HG03135 (cell line): ENCODE results near the gene ANO10.
A peak's percentile ranks its signal among the peaks of the same experiment; 100 is the strongest.
"Not testable (repeated sequence)": the region's sequence is repeated elsewhere in the genome, so short reads cannot be mapped to it uniquely, and the experiment has no call there.

ENCODE experiments used
- ATAC-seq: cut with Tn5 transposase; IDR thresholded peaks from one replicate; pipeline ENCODE4 v1.9.1; 2021; ENCODE audit warnings: mild to moderate bottlenecking, moderate library complexity; ENCODE audit not compliant: unreplicated experiment

The ANO10 gene

GRCh38 chr3:43621656-43622432 lies at the start of gene ANO10:
TSS of gene ANO10 (minus strand) at chr3:43622011. CDS start at chr3:43605852, 16,159 bp downstream.
- ATAC-seq = peak; percentile 94

GRCh38 chr3:43670635-43671522 lies 49.1 kb upstream of the ANO10 start:
- no peak for ATAC-seq

DNA sequence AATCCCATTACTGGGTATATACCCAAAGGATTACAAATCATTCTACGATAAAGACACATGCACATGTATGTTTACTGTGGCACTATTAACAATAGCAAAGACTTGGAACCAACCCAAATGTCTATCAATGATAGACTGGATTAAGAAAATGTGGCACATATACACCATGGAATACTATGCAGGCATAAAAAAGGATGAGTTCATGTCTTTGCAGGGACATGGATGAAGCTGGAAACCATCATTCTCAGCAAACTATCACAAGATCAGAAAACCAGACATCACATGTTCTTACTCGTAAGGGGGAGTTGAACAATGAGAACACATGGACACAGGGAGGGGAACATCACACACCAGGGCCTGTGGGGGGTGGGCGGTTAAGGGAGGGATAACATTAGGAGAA lies 43.2 kb upstream of the ANO10 start:
- not testable (repeated sequence) for ATAC-seq

- ATAC-seq = not testable (repeated sequence)
Observed at GRCh38 chr3:43661376-43661775, 39.6 kb upstream of the ANO10 start.

GRCh38 chr3:43659250-43659880 lies 37.6 kb upstream of the ANO10 start:
- ATAC-seq = no peak

DNA sequence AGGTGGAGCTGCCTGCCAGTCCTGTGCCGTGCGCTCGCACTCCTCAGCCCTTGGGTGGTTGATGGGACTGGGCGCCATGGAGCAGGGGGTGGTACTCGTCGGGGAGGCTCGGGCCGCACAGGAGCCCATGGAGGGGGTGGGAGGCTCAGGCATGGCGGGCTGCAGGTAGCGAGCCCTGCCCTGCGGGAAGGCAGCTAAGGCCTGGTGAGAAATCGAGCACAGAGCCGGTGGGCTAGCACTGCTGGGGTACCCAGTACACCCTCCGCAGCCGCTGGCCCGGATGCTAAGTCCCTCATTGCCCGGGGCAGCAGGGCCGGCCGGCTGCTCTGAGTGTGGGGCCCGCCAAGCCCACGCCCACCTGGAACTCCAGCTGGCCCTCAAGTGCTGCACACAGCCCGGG lies 34.6 kb upstream of the ANO10 start:
- ATAC-seq = not testable (repeated sequence)

GRCh38 chr3:43650345-43650744 lies 28.5 kb upstream of the ANO10 start:
- no peak for ATAC-seq

- no peak for ATAC-seq
Observed at GRCh38 chr3:43649365-43649968, 27.7 kb upstream of the ANO10 start.

DNA sequence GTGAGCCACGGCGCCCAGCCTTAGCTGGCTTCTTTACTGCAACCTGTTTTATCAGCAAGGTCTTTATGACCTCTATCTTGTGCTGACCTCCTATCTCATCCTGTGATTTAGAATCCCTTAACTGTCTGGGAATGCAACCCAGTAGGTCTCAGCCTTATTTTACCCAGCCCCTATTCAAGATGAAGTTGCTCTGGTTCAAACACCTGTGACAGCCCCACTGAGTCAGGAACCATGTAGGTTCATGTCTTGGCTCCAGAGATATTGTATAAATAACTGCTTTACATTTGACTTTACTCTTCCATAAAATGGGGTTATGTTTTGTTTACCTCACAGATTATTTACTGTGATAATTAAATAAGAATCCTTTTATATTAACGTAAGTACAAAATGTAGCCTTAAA lies 27.1 kb upstream of the ANO10 start:
- no peak for ATAC-seq

DNA sequence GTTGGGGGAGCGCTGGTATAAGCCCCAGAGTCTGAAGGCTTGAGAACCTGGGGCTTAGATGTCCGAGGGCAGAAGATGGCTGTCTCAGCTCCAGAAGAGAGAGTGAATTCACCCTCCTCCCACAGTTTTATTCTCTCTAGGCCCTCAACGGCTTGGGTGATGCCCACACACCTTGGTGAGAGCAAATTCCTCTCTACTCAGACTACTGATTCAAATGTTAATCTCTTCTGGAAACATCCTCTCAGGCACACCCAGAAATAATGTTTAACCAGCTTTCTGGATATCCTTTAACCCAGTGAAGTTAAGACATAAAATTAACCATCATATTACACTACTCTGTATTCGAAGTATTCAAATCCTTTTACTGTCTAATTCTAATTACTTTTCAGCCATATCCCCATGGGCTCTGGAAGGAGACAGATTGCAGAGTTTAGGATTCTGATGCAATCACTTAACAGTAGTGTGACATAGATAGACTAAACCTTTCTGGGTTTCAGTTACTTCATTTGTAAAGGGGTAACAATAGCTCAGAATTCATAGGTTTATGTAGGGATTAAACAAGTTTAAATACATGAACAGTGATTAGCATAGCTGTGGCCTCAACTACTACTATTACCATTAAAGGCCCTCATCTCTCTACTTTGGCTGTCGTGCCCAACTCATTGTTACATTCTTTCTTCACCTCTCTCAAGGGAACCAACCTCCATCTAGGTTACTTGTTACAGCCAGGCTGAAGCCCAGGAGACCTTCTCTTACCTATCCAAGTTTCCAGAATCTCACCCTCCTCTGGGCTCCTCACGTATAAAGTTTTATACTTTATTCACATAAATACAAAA lies 25.7 kb upstream of the ANO10 start:
- no peak for ATAC-seq

GRCh38 chr3:43644443-43644842 lies 22.6 kb upstream of the ANO10 start:
- ATAC-seq = no peak

- ATAC-seq = no peak
Observed at GRCh38 chr3:43641306-43642114, 19.7 kb upstream of the ANO10 start.

DNA sequence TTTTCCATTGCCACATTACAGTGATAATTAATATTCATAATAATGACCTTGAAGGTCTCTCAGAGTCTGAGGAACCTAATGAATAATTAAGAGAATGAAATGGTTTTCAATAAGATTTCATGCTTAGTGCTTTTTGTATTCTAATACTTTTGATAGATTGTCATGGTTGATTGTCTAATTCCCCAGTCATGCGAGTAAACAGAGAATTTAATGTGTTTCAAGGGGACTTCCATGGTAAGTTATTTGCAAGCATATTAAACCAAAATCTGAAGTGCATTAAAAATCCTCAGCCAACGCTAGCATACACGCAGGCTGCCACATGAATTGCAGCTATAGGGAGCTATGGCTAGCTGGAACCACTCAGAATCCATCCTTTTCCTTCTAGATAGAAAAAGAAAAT lies 18.9 kb upstream of the ANO10 start:
- ATAC-seq = no peak

DNA sequence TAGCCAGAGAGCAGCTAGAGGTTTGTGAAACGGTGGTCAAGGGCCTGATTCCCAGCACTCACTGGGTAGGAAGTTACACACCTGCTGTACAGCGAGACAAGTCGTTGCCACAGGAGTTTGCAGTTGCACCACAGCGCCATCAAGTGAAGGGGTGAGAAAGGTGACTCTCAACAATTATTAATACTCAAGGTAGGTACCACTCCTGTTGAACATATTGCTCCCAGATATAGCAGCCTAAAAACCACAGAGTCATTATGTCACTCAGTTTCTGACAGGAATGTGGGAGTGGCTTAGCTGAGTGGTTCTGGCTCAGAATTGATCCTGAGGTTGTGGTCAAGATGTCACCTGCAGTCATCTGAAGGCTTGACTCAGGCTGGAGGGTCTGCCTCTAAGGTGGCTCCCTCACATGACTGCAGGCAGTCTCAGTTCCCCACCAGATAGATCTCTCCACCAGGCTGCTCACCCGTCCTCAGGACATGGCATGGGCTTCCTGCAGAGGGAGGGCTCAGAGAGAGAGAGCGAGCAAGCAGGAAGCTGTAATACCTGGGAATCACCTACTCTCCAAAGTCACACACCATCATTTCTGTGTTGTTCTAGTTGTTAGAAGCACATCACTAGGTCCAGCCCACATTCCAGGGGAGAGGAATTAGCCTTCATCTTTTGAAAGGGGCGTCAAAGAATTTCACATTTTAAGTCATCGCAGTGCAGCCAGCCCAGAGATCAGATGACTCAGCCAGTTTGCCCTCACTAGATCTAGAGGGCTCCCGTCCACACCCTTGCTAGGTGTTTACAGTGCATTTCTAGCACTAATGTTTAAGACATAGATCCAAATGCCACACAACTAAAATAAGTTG lies 17.0 kb upstream of the ANO10 start:
- ATAC-seq = no peak

DNA sequence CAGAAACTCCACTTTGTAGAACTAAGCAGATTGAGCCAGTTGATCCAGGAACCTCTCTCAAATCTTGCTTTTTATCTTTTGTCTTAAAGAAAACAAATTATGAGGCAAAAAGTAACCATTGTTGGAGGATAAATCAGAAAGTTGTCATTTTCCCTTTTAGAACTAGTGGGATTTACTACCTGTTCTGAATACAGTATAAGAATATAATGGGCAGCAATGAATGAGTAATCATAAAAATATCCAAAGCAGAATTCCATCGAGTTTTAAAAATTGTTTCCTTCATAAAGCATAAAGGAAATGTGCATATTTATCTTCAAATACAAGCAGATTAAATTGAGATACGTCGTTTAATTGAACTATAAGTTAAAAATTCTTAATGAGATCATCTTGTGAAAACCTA lies 15.9 kb upstream of the ANO10 start:
- no peak for ATAC-seq

DNA sequence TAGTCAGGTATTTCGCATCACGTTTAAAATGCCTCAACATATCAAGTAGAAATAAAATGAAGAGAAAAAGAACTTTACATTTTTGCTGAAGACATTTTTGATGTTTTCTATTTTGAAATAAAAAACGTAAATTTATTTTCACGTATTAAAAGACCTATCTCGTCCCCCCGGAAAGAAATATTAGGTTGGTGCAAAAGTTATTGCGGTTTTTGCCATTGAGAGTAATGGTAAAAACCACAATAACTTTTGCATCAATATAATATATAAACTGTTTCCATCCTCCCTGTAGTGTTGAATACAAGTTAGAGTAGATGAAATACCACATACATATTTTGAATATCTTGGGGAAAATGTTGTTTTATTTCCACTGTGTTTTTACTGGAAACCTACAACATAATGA lies 11.2 kb upstream of the ANO10 start:
- ATAC-seq = no peak

GRCh38 chr3:43632269-43632733 lies 10.5 kb upstream of the ANO10 start:
- no peak for ATAC-seq

DNA sequence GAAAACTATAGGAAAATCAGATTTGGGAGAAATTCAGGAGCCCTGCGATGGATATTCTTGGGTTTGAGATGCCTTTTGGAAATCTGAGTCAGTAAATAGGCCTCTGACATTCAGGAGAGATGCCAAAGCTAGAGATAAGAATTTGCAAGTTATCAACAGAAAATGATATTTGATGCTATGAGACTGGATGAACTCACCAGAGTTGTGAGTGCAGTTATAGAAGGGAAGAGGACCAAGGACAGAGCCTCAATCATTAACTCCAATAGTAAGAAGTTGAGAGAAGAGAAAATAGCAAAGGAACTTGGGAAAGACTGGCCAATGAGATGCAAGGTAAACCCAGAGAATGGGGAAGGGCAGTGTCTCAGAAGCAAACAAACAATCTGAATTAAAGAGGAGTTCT lies 7.9 kb upstream of the ANO10 start:
- no peak for ATAC-seq
